ENCODE data around the gene ZNF331.

ZNF331 gene

DNA sequence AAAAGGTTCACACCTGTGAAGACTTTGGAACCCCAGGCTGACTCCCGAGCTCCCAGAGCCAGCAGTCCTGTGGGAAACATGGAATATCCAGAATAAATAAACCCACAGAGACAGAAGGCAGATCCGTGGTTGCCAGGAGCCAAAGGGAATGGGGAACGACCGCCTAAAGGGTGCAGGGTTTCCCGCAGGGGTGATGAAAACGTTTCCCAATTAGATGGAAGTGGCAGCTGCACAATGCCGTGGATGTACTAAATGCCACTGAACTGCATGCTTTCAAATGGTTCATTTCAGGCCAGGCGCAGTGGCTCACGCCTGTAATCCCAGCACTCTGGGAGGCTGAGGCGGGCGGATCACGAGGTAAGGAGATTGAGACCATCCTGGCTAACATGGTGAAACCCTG, 70.4 kb downstream of the ZNF331 start:
- no peak overlapping the region for H3K4me3 ChIP-seq (ENCODE audit: low read depth, low read length)
- TF ChIP-seq, protein P1, sequence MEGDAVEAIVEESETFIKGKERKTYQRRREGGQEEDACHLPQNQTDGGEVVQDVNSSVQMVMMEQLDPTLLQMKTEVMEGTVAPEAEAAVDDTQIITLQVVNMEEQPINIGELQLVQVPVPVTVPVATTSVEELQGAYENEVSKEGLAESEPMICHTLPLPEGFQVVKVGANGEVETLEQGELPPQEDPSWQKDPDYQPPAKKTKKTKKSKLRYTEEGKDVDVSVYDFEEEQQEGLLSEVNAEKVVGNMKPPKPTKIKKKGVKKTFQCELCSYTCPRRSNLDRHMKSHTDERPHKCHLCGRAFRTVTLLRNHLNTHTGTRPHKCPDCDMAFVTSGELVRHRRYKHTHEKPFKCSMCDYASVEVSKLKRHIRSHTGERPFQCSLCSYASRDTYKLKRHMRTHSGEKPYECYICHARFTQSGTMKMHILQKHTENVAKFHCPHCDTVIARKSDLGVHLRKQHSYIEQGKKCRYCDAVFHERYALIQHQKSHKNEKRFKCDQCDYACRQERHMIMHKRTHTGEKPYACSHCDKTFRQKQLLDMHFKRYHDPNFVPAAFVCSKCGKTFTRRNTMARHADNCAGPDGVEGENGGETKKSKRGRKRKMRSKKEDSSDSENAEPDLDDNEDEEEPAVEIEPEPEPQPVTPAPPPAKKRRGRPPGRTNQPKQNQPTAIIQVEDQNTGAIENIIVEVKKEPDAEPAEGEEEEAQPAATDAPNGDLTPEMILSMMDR (IDR thresholded peaks at IDR 0.05; ENCODE audit: low read depth, low read length) = no peak

- TF ChIP-seq, protein P1 (IDR thresholded peaks at IDR 0.05; ENCODE audit: low read depth, low read length) = no peak
- H3K4me3 ChIP-seq (ENCODE audit: low read depth, low read length) = no peak overlapping the region
Measured at GRCh38 chr19:53612762-53613526, 75.0 kb downstream of the ZNF331 start.

- H3K4me3 ChIP-seq (ENCODE audit: low read depth, low read length) = no peak overlapping the region
- TF ChIP-seq, protein P1 (IDR thresholded peaks at IDR 0.05; ENCODE audit: low read depth, low read length) = no peak
Measured at GRCh38 chr19:53621885-53622740, 84.2 kb downstream of the ZNF331 start.

DNA sequence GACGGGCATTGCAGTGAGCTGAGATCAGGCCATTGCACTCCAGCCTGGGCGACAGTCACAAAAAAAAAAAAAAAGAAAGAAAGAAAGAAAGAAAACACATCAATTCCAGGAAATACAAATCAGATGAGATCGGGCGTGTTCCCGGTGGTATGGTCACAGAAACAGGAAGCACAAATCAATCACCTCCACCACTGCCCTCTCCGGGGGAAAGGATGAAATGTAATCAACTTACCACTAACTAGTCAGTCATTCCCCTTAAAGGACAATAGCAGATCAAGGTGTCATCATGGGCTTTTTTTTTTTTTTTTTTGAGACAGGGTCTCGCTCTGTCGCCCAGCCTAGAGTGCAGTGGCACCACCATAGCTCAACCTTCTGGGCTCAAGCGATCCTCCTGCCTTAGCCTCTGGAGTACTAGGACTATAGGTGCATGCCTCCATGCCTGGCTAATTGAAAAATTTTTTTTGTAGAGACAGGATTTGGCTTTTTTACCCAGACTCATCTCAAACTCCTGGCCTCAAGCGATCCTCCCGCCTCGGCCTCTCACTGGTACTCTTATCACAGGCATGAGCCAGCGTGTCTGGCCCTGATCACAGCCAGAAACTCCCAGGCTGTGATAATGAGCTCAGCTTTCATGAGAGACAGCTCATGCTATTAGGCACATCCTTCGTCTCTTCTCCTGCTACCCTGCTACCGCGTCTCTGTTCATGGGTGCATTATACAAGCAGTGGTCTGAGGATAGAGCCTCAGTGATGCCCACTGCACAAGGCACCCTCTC, 87.0 kb downstream of the ZNF331 start:
- H3K4me3 ChIP-seq (ENCODE audit: low read depth, low read length) = no peak overlapping the region
- TF ChIP-seq, protein P1 (IDR thresholded peaks at IDR 0.05; ENCODE audit: low read depth, low read length) = no peak

DNA sequence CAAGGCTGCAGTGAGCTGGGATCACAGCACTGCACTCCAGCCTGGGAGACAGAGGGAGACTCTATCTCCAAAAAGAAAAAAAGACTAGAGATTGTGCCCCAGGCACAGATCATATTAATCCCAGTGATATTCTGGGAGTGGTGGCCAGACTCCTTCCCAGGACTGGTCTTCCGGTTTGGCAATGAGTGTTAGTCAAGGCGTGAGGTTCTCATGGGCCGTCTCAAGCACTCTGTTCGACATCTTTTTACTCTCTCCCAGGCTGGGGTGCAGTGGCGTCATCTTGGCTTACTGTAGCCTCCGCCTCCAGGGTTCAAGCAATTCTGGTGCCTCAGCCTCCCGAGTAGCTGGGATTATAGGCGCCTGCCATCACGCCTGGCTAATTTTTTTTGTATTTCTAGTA, 88.5 kb downstream of the ZNF331 start:
- TF ChIP-seq, protein P1 (IDR thresholded peaks at IDR 0.05; ENCODE audit: low read depth, low read length) = no peak

DNA sequence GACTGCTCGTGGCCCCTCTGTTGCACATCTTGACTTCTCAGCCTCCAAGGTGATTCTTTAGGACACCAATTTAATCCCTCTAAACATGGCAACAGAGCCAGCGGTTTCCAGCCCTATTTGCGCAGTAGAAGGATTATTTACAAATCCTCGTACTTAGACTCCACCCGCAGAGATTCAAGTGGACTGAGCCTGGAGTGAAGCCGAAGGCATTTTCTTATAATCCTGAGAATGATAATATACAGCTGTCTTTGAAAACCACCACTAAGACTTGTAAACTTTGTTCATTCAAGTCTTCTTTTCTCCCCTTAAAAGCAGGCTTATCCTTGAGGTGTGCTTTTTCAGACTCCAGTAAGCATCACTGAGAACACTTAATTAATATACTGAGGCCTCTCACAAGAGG, 89.0 kb downstream of the ZNF331 start:
- TF ChIP-seq, protein P1 (IDR thresholded peaks at IDR 0.05; ENCODE audit: low read depth, low read length) = no peak
- no peak overlapping the region for H3K4me3 ChIP-seq (ENCODE audit: low read depth, low read length)

More for the DNA sequence above, 88.5 kb downstream of the ZNF331 start:
- H3K4me3 ChIP-seq (ENCODE audit: low read depth, low read length) = no peak overlapping the region

All from WI38 (cell line).